ENCODE measurements around the gene TAMALIN. TPM values are rescaled to one million over a fixed set of nuclear protein-coding genes. Genes with fewer than 3 reads are reported as not detected.

Gene TAMALIN
- total RNA-seq, 4 donors from 2014 or later, result 11.8 to 18.0 (median 16.1) TPM

- TF ChIP-seq POLR2AphosphoS5 (IDR thresholded peaks at IDR 0.05), result no peak
- TF ChIP-seq EP300 (IDR thresholded peaks at IDR 0.05), result no peak
- TF ChIP-seq CTCF (IDR thresholded peaks at IDR 0.05), result no peak
- TF ChIP-seq POLR2A (IDR thresholded peaks at IDR 0.05), result no peak
- peaks cover 0 to 23% (median 6%) of the 10 kb centered on the region in 3 donors for H3K4me1 ChIP-seq
- no peak overlapping the region for H3K4me3 ChIP-seq
- H3K27me3 ChIP-seq, result no peaks in the 10 kb centered on the region
- no peaks in the 10 kb centered on the region for H3K9me3 ChIP-seq
- H3K27ac ChIP-seq, result no peak overlapping the region
- WGBS, 2 donors (ENCODE audit: low coverage in 1 of 2), result 62% methylated on average over 2 of the region's 4 CpGs; no CpG with 5 or more reads in 1 of the 2 donors
- peaks cover 0 to 20% of the 10 kb centered on the region in 2 donors for H3K36me3 ChIP-seq
- ATAC-seq, result no peak
Measured at GRCh38 chr12:52018433-52019112, 11.8 kb downstream of the TAMALIN start.

- H3K9me3 ChIP-seq, result no peaks in the 10 kb centered on the region
- no peak overlapping the region for H3K27ac ChIP-seq
- TF ChIP-seq EP300 (IDR thresholded peaks at IDR 0.05), result no peak
- peak in 1 of 4 experiments; percentile 3 for TF ChIP-seq CTCF (IDR thresholded peaks at IDR 0.05)
- ATAC-seq, result no peak
- 40 to 53% methylated on average over 1 to 7 of the region's 13 CpGs for WGBS, 2 donors (ENCODE audit: low coverage in 1 of 2)
- H3K4me3 ChIP-seq, result no peak overlapping the region
- peaks cover 0 to 13% of the 10 kb centered on the region in 2 donors for H3K36me3 ChIP-seq
- peaks cover 0 to 30% (median 11%) of the 10 kb centered on the region in 3 donors for H3K4me1 ChIP-seq
- no peaks in the 10 kb centered on the region for H3K27me3 ChIP-seq
Measured at GRCh38 chr12:52019113-52019770, 12.5 kb downstream of the TAMALIN start.

- H3K27me3 ChIP-seq, result no peaks in the 10 kb centered on the region
- no peak overlapping the region for H3K4me3 ChIP-seq
- peak in 3 of 4 experiments; percentile 42 to 73 (median 59) for TF ChIP-seq CTCF (IDR thresholded peaks at IDR 0.05)
- TF ChIP-seq EP300 (IDR thresholded peaks at IDR 0.05), result no peak
- no peaks in the 10 kb centered on the region for H3K9me3 ChIP-seq
- peak; percentile 17 for ATAC-seq
- no peak overlapping the region for H3K27ac ChIP-seq
- H3K4me1 ChIP-seq, result peaks cover 0 to 40% (median 22%) of the 10 kb centered on the region in 3 donors
- 26 to 46% methylated on average over 3 to 6 of the region's 9 CpGs for WGBS, 2 donors (ENCODE audit: low coverage in 1 of 2)
- peaks cover 0 to under 1% of the 10 kb centered on the region in 2 donors for H3K36me3 ChIP-seq
Measured at GRCh38 chr12:52020539-52021336, 14.0 kb downstream of the TAMALIN start.

- Histone ChIP-seq H3K4me1 (peaks cover 0 to 60% (median 39%) of the 10 kb centered on the region in 3 donors), H3K27me3 (no peaks in the 10 kb centered on the region), H3K36me3 (no peaks in the 10 kb centered on the region), H3K9me3 (no peaks in the 10 kb centered on the region), H3K4me3 (peak overlapping the region; percentile 50 to 62), H3K27ac (peak overlapping the region in 3 of 4 donors; percentile 28 to 93 (median 38))
- no peak for TF ChIP-seq POLR2AphosphoS5 (IDR thresholded peaks at IDR 0.05)
- no peak for TF ChIP-seq CTCF (IDR thresholded peaks at IDR 0.05)
- TF ChIP-seq EP300 (IDR thresholded peaks at IDR 0.05), result no peak
- no peak for TF ChIP-seq POLR2A (IDR thresholded peaks at IDR 0.05)
- no CpG with 5 or more reads among the region's 14 CpGs for WGBS, 2 donors (ENCODE audit: low coverage in 1 of 2)
- ATAC-seq, result no peak
Measured at GRCh38 chr12:52022841-52023181, 16.1 kb downstream of the TAMALIN start.

Data from gastroesophageal sphincter (tissue), 4 donors.